Hepatocyte (in vitro differentiated cells): ENCODE data around the gene MT3. TPM values are rescaled to one million over a fixed set of nuclear protein-coding genes. Genes with fewer than 3 reads are reported as not detected.

Source experiments
- DNase-seq: peaks from one replicate; pipeline ENCODE4 v3.0.0-alpha.2; 2016; ENCODE audit warnings: low spot score
- H2AFZ ChIP-seq: fragments of 200-600 bp; sonication (generic); 2 replicates; pipeline ENCODE4 v1.6.0; 2016; ENCODE audit warnings: antibody characterized with exemption, mild to moderate bottlenecking
- H3K27ac ChIP-seq: fragments of 200-600 bp; sonication (generic); 2 replicates; pipeline ENCODE4 v1.5.1; 2016; ENCODE audit warnings: mild to moderate bottlenecking
- H3K27me3 ChIP-seq: fragments of 200-600 bp; sonication (generic); 2 replicates; pipeline ENCODE4 v1.6.1; 2016
- H3K36me3 ChIP-seq: fragments of 200-600 bp; sonication (generic); replicated peaks from 2 replicates; pipeline ENCODE4 v1.5.1; 2016; ENCODE audit warnings: low read depth; ENCODE audit not compliant: insufficient read depth
- H3K4me1 ChIP-seq: fragments of 200-600 bp; sonication (generic); 2 replicates; pipeline ENCODE4 v1.5.1; 2016; ENCODE audit warnings: mild to moderate bottlenecking, moderate library complexity; ENCODE audit not compliant: insufficient read depth
- H3K4me2 ChIP-seq: fragments of 200-600 bp; sonication (generic); 2 replicates; pipeline ENCODE4 v1.6.0; 2016
- H3K4me3 ChIP-seq: fragments of 200-600 bp; sonication (generic); 2 replicates; pipeline ENCODE4 v1.5.1; 2016; ENCODE audit warnings: mild to moderate bottlenecking
- H3K79me2 ChIP-seq: fragments of 200-600 bp; sonication (generic); 2 replicates; pipeline ENCODE4 v1.6.0; 2017; ENCODE audit warnings: mild to moderate bottlenecking
- H3K9me2 ChIP-seq: fragments of 200-600 bp; sonication (generic); replicated peaks from 2 replicates; pipeline ENCODE4 v1.6.0; 2017; ENCODE audit warnings: mild to moderate bottlenecking; ENCODE audit not compliant: insufficient read depth
- H3K9me3 ChIP-seq: fragments of 200-600 bp; sonication (generic); 2 replicates; pipeline ENCODE4 v1.5.1; 2016; ENCODE audit warnings: low read depth, mild to moderate bottlenecking
- H4K20me1 ChIP-seq: fragments of 200-600 bp; sonication (generic); 2 replicates; pipeline ENCODE4 v1.6.0; 2016; ENCODE audit warnings: mild to moderate bottlenecking; ENCODE audit not compliant: insufficient read depth, poor library complexity, severe bottlenecking
- CTCF ChIP-seq: fragments of 200-600 bp; sonication (generic); IDR thresholded peaks from 2 replicates; pipeline ENCODE4 v1.5.1; 2016; ENCODE audit warnings: antibody characterized with exemption, mild to moderate bottlenecking; ENCODE audit not compliant: poor library complexity
- EZH2 ChIP-seq: fragments of 200-600 bp; sonication (generic); IDR thresholded peaks from 2 replicates; pipeline ENCODE4 v1.6.1; 2016; ENCODE audit warnings: antibody characterized with exemption, mild to moderate bottlenecking, borderline replicate concordance
- EZH2phosphoT487 ChIP-seq: fragments of 200-600 bp; sonication (generic); IDR thresholded peaks from one replicate; pipeline ENCODE4 v1.6.1; 2018; ENCODE audit warnings: antibody characterized with exemption, mild to moderate bottlenecking, low read depth, moderate library complexity; ENCODE audit not compliant: unreplicated experiment, severe bottlenecking
- WGBS: methylation state at CpG from one replicate; pipeline ENCODE4 v1.1.6; 2016; ENCODE audit warnings: low lambda C conversion rate; ENCODE audit errors: missing lambda C conversion rate; 5-methylcytosine and 5-hydroxymethylcytosine counted together
- polyA plus RNA-seq: library from polyadenylated mRNA; unstranded; fragments of >200 nt; fragmentation: Nextera tagmentation; extraction: Ambion mirVana; gene quantifications from 2 replicates; pipeline ENCODE4 v1.2.1, GENCODE V29; 2016
- total RNA-seq: library from RNA; depleted of rRNA; stranded (reverse); fragments of >200 nt; gene quantifications from 2 replicates; pipeline ENCODE4 v1.2.3, GENCODE V29; 2014

MT3 gene
- total and polyA plus RNA-seq, 2 experiments from 2014 or later, result not detected

- TF ChIP-seq CTCF (no peak), EZH2 (no peak), EZH2phosphoT487 (no peak)
- Histone ChIP-seq H3K27me3 (no peaks in the 10 kb centered on the region), H2AFZ (no peak overlapping the region), H3K9me2 (no peaks in the 10 kb centered on the region), H3K79me2 (no peaks in the 10 kb centered on the region), H3K27ac (no peak overlapping the region), H3K9me3 (no peaks in the 10 kb centered on the region), H3K4me1 (peaks cover 26% of the 10 kb centered on the region), H3K4me3 (no peak overlapping the region), H3K4me2 (no peak overlapping the region), H4K20me1 (no peaks in the 10 kb centered on the region), H3K36me3 (no peaks in the 10 kb centered on the region)
- no peak for DNase-seq
- WGBS, result 92% methylated on average over 4 of the region's 4 CpGs
Measured at GRCh38 chr16:56604966-56605365, 15.6 kb downstream of the MT3 start.

- Histone ChIP-seq H3K27me3 (peaks cover 1% of the 10 kb centered on the region), H3K4me3 (no peak overlapping the region), H3K36me3 (no peaks in the 10 kb centered on the region), H3K79me2 (no peaks in the 10 kb centered on the region), H4K20me1 (no peaks in the 10 kb centered on the region), H3K27ac (peak overlapping the region; percentile 87), H2AFZ (no peak overlapping the region), H3K4me2 (no peak overlapping the region), H3K4me1 (peaks cover 26% of the 10 kb centered on the region), H3K9me3 (no peaks in the 10 kb centered on the region), H3K9me2 (no peaks in the 10 kb centered on the region)
- 88% methylated on average over 1 of the region's 1 CpG for WGBS
- TF ChIP-seq EZH2 (no peak), CTCF (no peak), EZH2phosphoT487 (no peak)
- no peak for DNase-seq
Measured at GRCh38 chr16:56605475-56605874, 16.1 kb downstream of the MT3 start.

GRCh38 chr16:56606071-56606475 is 16.7 kb downstream of the MT3 start:
- Histone ChIP-seq H3K36me3 (no peaks in the 10 kb centered on the region), H3K4me2 (peak overlapping the region; percentile 77)

More at GRCh38 chr16:56606071-56606475, 16.7 kb downstream of the MT3 start:
- H3K27me3 ChIP-seq, result peaks cover 4% of the 10 kb centered on the region
- peaks cover 26% of the 10 kb centered on the region for H3K4me1 ChIP-seq
- WGBS, result 83% methylated on average over 3 of the region's 3 CpGs
- no peaks in the 10 kb centered on the region for H3K9me2 ChIP-seq
- TF ChIP-seq EZH2 (no peak), EZH2phosphoT487 (no peak), CTCF (no peak)
- H3K27ac ChIP-seq, result peak overlapping the region; percentile 87
- H2AFZ ChIP-seq, result no peak overlapping the region
- H3K9me3 ChIP-seq, result no peaks in the 10 kb centered on the region
- no peaks in the 10 kb centered on the region for H3K79me2 ChIP-seq
- no peak for DNase-seq
- no peak overlapping the region for H3K4me3 ChIP-seq
- H4K20me1 ChIP-seq, result no peaks in the 10 kb centered on the region
